AG09309 (cell line): ENCODE measurements around the gene CHCHD3.

Source experiments
- DNase-seq: peaks from one replicate; pipeline ENCODE4 v3.0.0-alpha.2; 2010; ENCODE audit warnings: low read depth
- H3K4me3 ChIP-seq: 2 replicates; pipeline ENCODE4 v1.5.1; 2011; ENCODE audit warnings: mild to moderate bottlenecking, low read depth, low read length, moderate library complexity; ENCODE audit not compliant: control insufficient read depth
- CTCF ChIP-seq: IDR thresholded peaks from 2 replicates; pipeline ENCODE4 v1.5.1; 2011; ENCODE audit warnings: mild to moderate bottlenecking, low read depth, low read length, inconsistent platforms; ENCODE audit not compliant: insufficient read depth, control insufficient read depth; ENCODE audit errors: missing control alignments

CHCHD3 gene

GRCh38 chr7:133118261-133118660, 36.4 kb upstream of the CHCHD3 start:
- TF ChIP-seq CTCF, result no peak
- H3K4me3 ChIP-seq, result no peak overlapping the region
- DNase-seq, result no peak

- DNase-seq, result no peak
- no peak overlapping the region for H3K4me3 ChIP-seq
- no peak for TF ChIP-seq CTCF
Measured at GRCh38 chr7:133117452-133117851, 35.6 kb upstream of the CHCHD3 start.

DNA sequence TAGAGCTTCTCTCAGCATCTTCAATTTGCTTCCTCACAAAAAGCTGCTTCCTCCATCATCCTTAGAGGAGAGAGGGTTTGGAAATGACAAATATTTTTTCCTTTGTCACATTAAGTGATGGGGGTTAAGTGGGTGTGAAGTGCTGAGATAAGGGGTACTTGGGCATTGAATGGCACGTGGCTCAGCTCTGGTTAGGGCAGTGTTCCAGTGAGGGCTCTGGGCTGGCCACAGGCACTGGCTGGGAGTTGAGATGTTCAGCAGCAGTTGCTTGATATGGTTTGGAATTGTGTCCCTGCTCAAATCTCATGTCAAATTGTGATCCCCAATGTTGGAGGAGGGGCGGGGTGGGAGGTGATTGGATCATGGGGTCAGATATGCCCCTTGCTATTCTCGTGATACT, 33.7 kb upstream of the CHCHD3 start:
- H3K4me3 ChIP-seq, result no peak overlapping the region
- DNase-seq, result no peak
- TF ChIP-seq CTCF, result no peak

- H3K4me3 ChIP-seq, result no peak overlapping the region
- TF ChIP-seq CTCF, result no peak
- no peak for DNase-seq
Measured at GRCh38 chr7:133114519-133114918, 32.6 kb upstream of the CHCHD3 start.

DNA sequence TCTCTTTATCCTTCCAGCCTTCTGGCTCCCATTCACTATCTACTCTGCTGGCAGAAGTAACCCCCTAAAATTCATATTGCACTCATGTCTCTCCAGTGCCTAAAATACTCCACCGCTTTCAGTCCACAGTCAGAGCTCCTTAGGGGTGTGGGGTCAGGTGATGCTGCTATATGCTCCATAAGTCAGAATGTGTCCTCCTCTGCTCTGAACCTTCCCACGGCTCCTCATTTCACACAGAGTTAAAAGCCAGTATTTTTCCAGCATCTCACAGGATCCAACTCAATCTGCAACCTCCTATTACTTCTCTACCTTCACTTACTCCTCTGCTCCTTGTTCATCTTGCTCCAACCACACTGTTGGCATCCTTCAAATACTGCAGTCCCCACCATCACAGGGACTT, 31.1 kb upstream of the CHCHD3 start:
- no peak for DNase-seq
- no peak for TF ChIP-seq CTCF
- no peak overlapping the region for H3K4me3 ChIP-seq

DNA sequence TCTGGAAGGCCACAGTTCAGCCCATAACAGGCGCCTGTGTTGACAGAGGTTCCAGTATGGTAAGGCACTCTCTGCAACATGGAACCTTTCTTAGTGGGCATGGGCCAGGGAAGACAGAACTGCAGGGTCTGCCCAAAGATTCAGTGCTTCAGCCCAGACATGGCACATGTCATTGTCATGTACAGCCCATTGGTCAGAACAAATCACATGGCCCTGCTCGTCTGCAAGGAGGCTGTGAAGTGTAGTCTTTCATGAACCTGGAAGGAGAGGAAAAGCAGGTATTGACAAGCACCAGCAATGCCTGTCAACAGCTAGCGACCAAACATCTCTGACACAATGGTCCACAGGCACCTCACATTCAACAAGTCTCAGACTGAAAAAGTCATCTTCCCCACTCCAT, 30.4 kb upstream of the CHCHD3 start:
- TF ChIP-seq CTCF, result no peak
- DNase-seq, result no peak
- no peak overlapping the region for H3K4me3 ChIP-seq

DNA sequence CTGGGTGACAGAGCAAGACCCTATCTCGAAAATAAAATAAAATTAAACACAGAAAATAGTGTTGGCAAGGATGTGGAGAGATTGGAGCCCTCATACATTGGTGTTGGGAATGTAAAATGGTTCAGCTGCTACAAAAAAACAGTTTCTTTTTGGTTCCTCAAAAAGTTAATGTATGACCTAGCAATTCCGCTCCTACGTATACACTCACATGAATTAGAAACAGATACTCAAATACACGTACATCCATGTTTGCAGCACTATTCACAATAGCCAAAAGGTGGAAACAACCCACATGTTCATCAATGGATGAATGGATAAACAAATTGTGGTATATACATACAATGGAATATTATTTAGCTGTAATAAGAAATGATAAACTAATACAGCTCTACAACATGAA, 28.4 kb upstream of the CHCHD3 start:
- no peak for DNase-seq
- no peak overlapping the region for H3K4me3 ChIP-seq
- TF ChIP-seq CTCF, result no peak
